HFF-Myc (cell line): ENCODE results near the gene SLC7A4.

ENCODE experiments used
- DNase-seq: peaks from one replicate; pipeline ENCODE4 v3.0.0-alpha.2; 2011; ENCODE audit warnings: low read depth; ENCODE audit errors: extremely low read depth
- H3K4me3 ChIP-seq: replicated peaks from 2 replicates; pipeline ENCODE4 v1.5.1; 2011; ENCODE audit warnings: low read depth, mild to moderate bottlenecking, control low read depth, low read length
- TF ChIP-seq, protein P1 (sequence below): IDR thresholded peaks from 2 replicates; pipeline ENCODE4 v1.5.1; 2012; ENCODE audit warnings: mild to moderate bottlenecking, low read depth, low read length, control low read depth; ENCODE audit errors: missing control alignments

Gene SLC7A4

DNA sequence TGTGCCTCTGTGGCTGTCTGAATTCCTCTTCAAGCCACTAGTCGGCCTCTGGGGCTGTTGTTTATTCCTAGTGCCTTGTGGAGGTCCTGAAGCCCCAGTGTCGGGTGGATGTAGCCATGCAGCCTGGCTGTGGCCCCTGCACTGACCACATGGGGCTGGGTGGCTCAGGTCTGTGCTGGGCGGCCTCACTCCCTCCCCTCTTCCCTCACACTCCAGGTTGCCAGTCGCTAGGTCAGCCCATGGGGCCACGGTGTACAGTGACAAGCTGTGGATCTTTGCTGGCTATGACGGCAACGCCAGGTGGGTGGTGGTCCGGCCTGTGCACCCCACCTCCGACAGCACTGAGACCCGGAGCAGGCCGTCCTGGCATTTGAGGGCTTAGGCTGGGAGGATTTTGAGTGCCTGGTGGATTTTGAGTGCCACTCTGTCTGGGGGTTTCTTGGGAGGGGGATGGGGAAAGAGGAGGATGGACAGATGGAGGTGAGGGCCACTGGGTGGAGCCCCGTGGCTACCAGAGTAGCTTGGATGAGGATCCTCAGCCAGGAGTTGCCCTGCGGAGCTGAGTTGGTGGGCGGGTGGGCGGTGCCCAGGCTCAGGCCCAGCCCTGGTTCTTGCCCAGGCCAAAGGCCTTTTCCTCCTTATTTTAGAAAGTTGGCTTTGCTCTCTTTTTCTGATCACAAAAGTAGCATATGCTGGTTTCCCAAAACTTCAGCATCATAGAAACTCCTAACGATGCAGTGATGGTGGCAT, 43.6 kb downstream of the SLC7A4 start:
- H3K4me3 ChIP-seq, result no peak overlapping the region
- TF ChIP-seq, protein P1, sequence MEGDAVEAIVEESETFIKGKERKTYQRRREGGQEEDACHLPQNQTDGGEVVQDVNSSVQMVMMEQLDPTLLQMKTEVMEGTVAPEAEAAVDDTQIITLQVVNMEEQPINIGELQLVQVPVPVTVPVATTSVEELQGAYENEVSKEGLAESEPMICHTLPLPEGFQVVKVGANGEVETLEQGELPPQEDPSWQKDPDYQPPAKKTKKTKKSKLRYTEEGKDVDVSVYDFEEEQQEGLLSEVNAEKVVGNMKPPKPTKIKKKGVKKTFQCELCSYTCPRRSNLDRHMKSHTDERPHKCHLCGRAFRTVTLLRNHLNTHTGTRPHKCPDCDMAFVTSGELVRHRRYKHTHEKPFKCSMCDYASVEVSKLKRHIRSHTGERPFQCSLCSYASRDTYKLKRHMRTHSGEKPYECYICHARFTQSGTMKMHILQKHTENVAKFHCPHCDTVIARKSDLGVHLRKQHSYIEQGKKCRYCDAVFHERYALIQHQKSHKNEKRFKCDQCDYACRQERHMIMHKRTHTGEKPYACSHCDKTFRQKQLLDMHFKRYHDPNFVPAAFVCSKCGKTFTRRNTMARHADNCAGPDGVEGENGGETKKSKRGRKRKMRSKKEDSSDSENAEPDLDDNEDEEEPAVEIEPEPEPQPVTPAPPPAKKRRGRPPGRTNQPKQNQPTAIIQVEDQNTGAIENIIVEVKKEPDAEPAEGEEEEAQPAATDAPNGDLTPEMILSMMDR, result no peak
- DNase-seq, result no peak

DNA sequence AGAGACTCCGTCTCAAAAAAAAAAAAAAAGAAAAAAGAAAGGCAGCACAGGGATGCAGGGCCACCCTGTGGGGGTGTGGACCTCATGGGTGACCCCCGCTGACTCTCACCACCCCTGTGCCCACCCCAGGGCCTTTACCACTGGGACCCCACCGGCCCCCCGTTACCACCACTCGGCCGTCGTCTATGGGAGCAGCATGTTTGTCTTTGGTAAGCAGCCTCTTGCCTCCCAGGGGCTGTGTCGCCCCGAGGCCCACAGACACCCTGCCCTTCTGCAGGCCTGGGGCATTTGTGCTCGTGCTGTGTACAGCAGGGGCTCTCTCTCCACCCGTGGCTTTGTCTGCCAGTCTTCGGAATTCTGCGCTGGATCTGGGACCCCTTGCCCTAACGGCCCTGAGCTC, 45.0 kb downstream of the SLC7A4 start:
- no peak overlapping the region for H3K4me3 ChIP-seq
- TF ChIP-seq, protein P1, result no peak
- no peak for DNase-seq

DNA sequence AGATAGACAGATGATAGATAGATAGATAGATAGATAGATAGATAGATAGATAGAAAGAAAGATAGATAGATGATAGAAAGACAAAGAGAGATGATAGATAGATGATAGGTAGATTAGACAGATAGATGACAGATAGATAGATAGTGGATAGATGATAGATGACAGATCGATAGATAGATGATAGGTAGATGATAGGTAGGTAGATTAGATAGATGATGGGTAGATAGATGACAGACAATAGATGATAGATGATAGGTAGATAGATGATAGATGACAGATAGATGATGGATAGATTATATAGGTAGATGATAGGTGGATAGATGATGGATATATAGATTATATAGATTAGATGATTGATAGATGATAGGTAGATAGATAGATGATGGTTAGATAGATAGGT, 46.0 kb downstream of the SLC7A4 start:
- DNase-seq, result no peak
- no peak overlapping the region for H3K4me3 ChIP-seq
- TF ChIP-seq, protein P1, result no peak

DNA sequence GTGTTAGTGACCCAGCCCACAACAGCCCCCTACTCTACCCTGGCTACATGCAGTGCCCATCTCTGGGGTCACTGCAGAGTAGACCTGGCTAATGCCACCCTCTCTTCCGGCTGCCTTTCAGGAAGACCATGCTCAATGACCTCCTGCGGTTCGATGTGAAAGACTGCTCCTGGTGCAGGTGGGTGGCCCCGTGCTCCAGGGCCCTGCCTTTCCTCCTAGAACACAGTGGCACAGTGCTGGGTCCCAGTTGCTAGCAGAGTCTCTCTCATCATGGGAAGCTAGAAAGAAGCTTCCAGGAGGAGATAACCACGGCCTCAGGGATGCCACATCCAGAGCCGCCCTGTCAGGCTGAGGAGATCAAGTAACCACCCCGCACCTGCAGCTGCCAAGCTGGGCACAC, 46.6 kb downstream of the SLC7A4 start:
- no peak for DNase-seq
- TF ChIP-seq, protein P1, result no peak
- H3K4me3 ChIP-seq, result no peak overlapping the region

DNA sequence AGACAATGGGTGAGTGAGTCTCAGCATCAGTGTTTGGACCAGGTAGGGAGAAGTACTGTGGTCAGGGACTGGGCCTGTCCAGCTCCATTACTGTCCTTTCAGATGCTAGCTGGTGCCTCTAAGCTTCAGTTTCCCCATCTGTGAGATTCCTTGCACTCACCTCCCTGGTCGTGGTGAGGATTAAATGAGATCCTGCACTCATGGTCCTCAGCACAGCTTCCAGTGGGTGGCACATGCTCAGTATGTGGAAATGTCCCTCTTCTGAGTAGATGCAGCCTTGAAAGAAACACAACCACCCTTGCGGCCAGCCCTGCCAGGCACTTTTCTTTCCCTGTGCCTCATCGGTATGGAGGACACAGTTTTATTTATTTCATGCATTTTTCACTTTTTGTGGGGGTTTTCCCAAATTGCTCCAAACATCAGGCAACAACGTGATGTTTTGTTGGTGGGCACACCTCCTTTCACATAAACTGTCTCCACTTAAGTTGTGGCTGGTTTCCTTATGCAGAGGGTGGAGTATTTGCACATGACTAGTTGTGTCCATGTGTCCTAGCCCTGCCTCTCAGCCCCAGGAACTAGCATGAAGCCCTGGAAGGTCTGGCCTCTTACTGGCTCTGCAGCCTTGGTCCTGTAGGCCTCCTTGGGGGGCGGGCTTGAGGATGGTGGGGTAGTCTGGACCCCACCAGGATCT, 49.1 kb downstream of the SLC7A4 start:
- DNase-seq, result no peak
- TF ChIP-seq, protein P1, result no peak
- H3K4me3 ChIP-seq, result peak overlapping the region; percentile 90

DNA sequence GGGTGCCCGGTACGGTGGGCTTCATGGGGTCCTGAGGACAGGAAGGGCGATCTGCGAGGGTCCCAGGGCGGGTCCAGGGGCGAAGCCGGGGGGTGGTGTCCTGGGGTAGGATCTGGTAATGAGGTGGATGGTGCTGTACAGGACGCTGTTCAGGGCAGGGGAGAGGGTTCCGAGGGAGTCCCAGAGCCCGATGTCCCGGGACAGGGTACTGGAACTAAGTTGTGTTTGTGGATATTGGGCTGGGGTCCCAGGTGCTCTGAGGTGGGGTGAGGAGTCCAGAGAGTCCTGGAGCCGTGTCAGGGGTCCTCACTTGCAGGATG, 49.8 kb downstream of the SLC7A4 start:
- TF ChIP-seq, protein P1, result no peak
- peak overlapping the region; percentile 90 for H3K4me3 ChIP-seq
- DNase-seq, result no peak
